ENCODE results near the gene BCAN. TPM values are rescaled to one million over a fixed set of nuclear protein-coding genes. Genes with fewer than 3 reads are reported as not detected.

Gene BCAN
- total and polyA plus RNA-seq, 5 donors: 0.20 to 0.29 (median 0.23) TPM; not detected in 2

DNA sequence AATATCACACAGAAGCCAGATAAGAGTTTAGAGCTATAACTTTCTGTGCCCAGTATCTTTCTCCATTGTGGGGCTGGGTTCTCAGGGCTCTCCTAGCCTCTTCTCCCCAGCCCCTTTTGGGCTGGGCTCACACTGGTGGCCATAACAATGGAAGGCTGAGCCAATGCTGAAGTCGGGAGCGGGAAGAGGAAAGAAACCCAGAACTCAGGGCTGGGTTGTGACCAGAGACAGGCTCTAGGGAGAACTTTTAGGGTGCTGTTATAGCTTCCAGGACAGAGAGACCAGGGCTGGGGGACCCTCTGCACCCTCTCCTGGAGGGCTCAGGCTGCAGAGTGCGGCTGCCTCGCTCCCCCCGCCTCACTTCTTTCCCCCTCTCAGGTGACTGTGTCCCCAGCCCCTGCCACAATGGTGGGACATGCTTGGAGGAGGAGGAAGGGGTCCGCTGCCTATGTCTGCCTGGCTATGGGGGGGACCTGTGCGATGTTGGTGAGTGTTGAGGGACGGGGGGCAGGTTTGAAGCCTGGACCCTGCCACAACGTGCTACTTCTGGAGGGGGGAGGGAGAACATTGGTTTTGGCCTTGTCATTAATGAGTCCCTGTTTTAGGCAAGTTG, 14.1 kb downstream of the BCAN start:
- Histone ChIP-seq H3K4me3 (ENCODE audit: low read length) (no peak overlapping the region), H3K27me3 (ENCODE audit: control insufficient read depth, insufficient read depth) (no peaks in the 10 kb centered on the region), H3K4me1 (ENCODE audit: control insufficient read depth, insufficient read depth, low read length) (peaks cover 11% of the 10 kb centered on the region), H3K9me3 (ENCODE audit: control insufficient read depth, low read length) (no peaks in the 10 kb centered on the region), H3K27ac (ENCODE audit: low read length) (no peak overlapping the region)
- DNase-seq (peak in 1 of 3 donors; percentile 32), ATAC-seq (no peak)
- WGBS: 58% methylated on average over 9 of the region's 9 CpGs
- intact Hi-C loops (cut with DNase I): loop anchor here in 3 of 4 donors (2.0 to 10.0 kb wide), 4 partner anchors 29 to 271 kb away; no protein-coding TSS in a partner anchor

DNA sequence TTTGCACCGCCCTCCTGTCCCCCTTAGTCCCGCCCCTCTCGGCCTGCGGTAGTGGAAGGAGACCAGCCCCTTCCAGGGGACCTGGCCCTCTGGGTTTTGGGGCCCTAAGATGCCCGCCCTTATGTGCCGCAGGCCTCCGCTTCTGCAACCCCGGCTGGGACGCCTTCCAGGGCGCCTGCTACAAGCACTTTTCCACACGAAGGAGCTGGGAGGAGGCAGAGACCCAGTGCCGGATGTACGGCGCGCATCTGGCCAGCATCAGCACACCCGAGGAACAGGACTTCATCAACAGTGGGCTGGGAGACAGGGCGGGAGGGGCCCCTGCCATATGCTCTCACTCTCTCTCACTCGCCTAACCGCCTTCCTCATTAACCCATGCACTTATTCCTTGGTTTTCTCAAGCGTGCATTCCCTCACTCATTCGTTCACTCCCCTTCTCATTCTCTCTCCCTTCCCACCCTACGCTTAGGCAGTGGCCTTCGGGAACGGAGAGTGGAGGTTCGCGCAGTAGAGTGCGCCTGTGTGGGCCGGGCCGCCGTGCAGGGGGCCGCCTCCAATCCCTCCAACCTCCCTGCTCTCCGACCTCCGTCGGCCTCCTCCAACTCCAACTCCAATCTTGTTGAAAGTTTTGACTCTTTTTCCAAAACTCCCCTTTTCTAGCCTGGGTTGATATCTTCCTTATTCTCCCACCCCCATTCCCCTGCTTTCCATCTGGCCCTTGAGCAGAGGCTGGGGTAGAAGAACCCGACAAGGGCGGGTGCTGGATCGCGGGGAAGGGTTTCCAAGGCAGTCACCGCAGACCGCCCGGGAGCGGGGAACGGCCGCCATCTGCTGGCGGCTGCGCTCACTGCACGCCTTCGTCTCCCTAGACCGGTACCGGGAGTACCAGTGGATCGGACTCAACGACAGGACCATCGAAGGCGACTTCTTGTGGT, 15.2 kb downstream of the BCAN start:
- peak overlapping the region; percentile 0 for H3K4me3 ChIP-seq (ENCODE audit: low read length)
- DNase-seq: peak; percentile 78 to 92 (median 92)
- H3K4me1 ChIP-seq (ENCODE audit: control insufficient read depth, insufficient read depth, low read length): peaks cover 21% of the 10 kb centered on the region
- WGBS: 1% methylated on average over 54 of the region's 54 CpGs
- no peaks in the 10 kb centered on the region for H3K9me3 ChIP-seq (ENCODE audit: control insufficient read depth, low read length)
- H3K27me3 ChIP-seq (ENCODE audit: control insufficient read depth, insufficient read depth): no peaks in the 10 kb centered on the region
- no peak overlapping the region for H3K27ac ChIP-seq (ENCODE audit: low read length)
- peak; percentile 34 to 42 for ATAC-seq
- intact Hi-C loops (cut with DNase I): loop anchor here in 3 of 4 donors (2.0 to 10.0 kb wide), 4 partner anchors 30 to 272 kb away; no protein-coding TSS in a partner anchor

DNA sequence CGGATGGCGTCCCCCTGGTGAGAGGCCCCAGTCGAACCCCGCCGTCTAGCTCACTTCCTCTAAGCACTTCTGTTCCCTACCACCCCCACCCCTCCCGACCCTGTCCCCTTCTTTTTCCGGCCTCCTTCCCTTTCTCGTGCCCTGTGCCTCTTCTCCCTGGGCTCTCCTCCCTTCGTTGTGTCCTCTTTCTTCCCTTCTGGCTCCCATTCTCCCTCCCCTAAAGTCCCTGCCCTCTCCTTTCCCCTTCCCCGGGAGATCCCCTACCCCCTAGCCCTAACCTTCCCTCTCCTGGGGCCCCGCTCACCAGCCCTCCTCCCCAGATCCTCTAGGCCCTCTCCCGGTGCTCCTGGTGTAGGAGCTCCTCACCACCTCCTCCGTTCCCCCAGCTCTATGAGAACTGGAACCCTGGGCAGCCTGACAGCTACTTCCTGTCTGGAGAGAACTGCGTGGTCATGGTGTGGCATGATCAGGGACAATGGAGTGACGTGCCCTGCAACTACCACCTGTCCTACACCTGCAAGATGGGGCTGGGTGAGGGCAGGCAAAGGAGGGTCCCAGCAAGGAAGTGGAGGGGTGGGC, 15.9 kb downstream of the BCAN start:
- Histone ChIP-seq H3K27ac (ENCODE audit: low read length) (no peak overlapping the region), H3K9me3 (ENCODE audit: control insufficient read depth, low read length) (no peaks in the 10 kb centered on the region), H3K4me1 (ENCODE audit: control insufficient read depth, insufficient read depth, low read length) (peaks cover 26% of the 10 kb centered on the region), H3K27me3 (ENCODE audit: control insufficient read depth, insufficient read depth) (no peaks in the 10 kb centered on the region), H3K4me3 (ENCODE audit: low read length) (no peak overlapping the region)
- DNase-seq: peak in 1 of 3 donors; percentile 58
- intact Hi-C loops (cut with DNase I): loop anchor here in 3 of 4 donors (2.0 to 10.0 kb wide), 4 partner anchors 31 to 273 kb away; no protein-coding TSS in a partner anchor
- no peak for ATAC-seq
- 17% methylated on average over 15 of the region's 15 CpGs for WGBS

DNA sequence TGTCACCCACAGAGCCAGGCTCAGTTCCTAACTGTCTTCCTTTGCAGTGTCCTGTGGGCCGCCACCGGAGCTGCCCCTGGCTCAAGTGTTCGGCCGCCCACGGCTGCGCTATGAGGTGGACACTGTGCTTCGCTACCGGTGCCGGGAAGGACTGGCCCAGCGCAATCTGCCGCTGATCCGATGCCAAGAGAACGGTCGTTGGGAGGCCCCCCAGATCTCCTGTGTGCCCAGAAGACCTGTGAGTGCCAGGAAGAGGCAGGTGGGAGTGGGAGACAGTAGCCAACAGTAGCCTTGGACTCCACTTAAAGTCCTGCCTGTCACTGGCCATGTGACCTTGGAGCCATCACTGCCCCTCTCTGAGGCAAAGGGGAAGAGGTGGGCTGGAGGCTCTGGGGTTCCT, 16.6 kb downstream of the BCAN start:
- 86% methylated on average over 14 of the region's 14 CpGs for WGBS
- Histone ChIP-seq H3K27ac (ENCODE audit: low read length) (no peak overlapping the region), H3K4me1 (ENCODE audit: control insufficient read depth, insufficient read depth, low read length) (peaks cover 31% of the 10 kb centered on the region), H3K27me3 (ENCODE audit: control insufficient read depth, insufficient read depth) (no peaks in the 10 kb centered on the region), H3K4me3 (ENCODE audit: low read length) (no peak overlapping the region), H3K9me3 (ENCODE audit: control insufficient read depth, low read length) (no peaks in the 10 kb centered on the region)
- intact Hi-C loops (cut with DNase I): loop anchor here in 2 of 4 donors (5.0 to 10.0 kb wide), 2 partner anchors 36 to 274 kb away; no protein-coding TSS in a partner anchor
- DNase-seq: peak in 2 of 3 donors; percentile 65 to 66
- ATAC-seq: no peak

DNA sequence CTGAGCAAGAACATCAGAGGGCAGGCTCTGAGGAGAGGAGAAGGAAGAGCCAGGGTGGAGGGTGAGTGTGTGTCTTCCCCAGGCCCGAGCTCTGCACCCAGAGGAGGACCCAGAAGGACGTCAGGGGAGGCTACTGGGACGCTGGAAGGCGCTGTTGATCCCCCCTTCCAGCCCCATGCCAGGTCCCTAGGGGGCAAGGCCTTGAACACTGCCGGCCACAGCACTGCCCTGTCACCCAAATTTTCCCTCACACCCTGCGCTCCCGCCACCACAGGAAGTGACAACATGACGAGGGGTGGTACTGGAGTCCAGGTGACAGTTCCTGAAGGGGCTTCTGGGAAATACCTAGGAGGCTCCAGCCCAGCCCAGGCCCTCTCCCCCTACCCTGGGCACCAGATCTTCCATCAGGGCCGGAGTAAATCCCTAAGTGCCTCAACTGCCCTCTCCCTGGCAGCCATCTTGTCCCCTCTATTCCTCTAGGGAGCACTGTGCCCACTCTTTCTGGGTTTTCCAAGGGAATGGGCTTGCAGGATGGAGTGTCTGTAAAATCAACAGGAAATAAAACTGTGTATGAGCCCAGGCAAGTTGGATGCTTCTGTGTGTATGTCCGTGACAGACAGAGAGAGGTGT, 17.1 kb downstream of the BCAN start:
- intact Hi-C loops (cut with DNase I): loop anchor here in 3 of 4 donors (1.0 to 10.0 kb wide), 3 partner anchors 19 to 274 kb away; no protein-coding TSS in a partner anchor
- peaks cover 36% of the 10 kb centered on the region for H3K4me1 ChIP-seq (ENCODE audit: control insufficient read depth, insufficient read depth, low read length)
- 71% methylated on average over 10 of the region's 10 CpGs for WGBS

DNA sequence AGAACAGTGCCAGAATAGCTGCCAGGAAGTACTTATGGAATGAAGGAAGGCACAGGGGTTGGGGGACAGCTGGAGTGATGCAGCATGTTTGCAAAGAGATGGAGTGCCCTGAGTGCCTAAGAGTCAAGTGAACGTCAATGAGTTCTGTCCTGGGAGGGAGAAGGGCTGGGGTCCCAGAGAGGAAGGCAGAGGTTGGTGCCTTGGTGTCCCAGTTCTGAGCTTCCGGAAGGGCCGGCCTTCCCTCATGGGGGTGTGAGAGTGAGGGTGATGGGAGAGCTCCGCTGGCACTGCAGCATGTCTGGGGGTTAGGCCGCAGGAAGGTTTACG, 17.7 kb downstream of the BCAN start:
- DNase-seq (no peak), ATAC-seq (no peak)
- intact Hi-C loops (cut with DNase I): loop anchor here in 3 of 4 donors (1.0 to 10.0 kb wide), 3 partner anchors 19 to 275 kb away; no protein-coding TSS in a partner anchor
- peaks cover 40% of the 10 kb centered on the region for H3K4me1 ChIP-seq (ENCODE audit: control insufficient read depth, insufficient read depth, low read length)
- H3K27me3 ChIP-seq (ENCODE audit: control insufficient read depth, insufficient read depth): no peaks in the 10 kb centered on the region
- WGBS: 16% methylated on average over 6 of the region's 6 CpGs
- no peaks in the 10 kb centered on the region for H3K9me3 ChIP-seq (ENCODE audit: control insufficient read depth, low read length)
- H3K4me3 ChIP-seq (ENCODE audit: low read length): no peak overlapping the region
- peak overlapping the region; percentile 27 for H3K27ac ChIP-seq (ENCODE audit: low read length)

More for the DNA sequence above, 17.1 kb downstream of the BCAN start:
- Histone ChIP-seq H3K9me3 (ENCODE audit: control insufficient read depth, low read length) (no peaks in the 10 kb centered on the region), H3K27me3 (ENCODE audit: control insufficient read depth, insufficient read depth) (no peaks in the 10 kb centered on the region), H3K27ac (ENCODE audit: low read length) (no peak overlapping the region), H3K4me3 (ENCODE audit: low read length) (no peak overlapping the region)
- DNase-seq (peak in 1 of 3 donors; percentile 43), ATAC-seq (no peak)

DNA sequence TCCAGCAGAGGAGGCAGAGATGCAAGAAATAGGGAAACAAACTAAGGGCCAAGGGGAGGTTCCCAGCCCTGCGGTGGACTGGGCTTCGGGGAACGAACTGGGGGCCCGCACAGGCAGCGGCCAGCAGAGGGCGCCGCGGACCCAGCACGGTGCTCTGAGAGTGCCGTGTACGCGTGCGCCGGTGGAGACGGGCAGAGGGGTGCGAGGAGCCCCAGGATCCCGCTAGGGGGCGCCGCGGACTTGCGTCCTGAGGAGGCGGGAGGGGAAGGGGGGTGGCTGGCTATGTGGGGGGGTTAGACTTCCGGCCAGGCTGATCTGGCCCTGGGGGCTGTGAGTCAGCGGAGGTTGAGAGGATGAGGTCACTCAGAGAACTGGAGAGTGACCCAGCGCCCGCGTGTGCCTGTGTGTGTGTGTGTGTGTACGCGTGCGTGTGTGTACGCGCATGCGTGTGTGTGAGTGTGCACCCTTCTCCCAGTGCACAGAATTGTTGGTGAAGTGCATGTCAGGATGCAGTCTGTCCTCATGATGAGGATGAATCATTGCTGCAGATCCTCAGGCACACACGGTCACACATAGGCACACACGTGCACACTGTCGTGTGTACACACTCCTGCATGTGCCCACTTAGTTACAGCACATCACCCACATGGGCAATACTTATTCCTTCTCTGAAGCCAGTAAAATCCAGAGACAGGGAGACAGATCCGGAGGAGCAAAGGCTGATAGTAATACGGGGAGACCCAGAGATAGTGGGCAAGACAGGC, 18.3 kb downstream of the BCAN start:
- H3K27ac ChIP-seq (ENCODE audit: low read length): peak overlapping the region; percentile 90
- ATAC-seq (peak; percentile 86 to 88), DNase-seq (peak; percentile 98 to 99 (median 98))
- H3K27me3 ChIP-seq (ENCODE audit: control insufficient read depth, insufficient read depth): no peaks in the 10 kb centered on the region
- WGBS: 6% methylated on average over 38 of the region's 38 CpGs
- peaks cover 43% of the 10 kb centered on the region for H3K4me1 ChIP-seq (ENCODE audit: control insufficient read depth, insufficient read depth, low read length)
- intact Hi-C loops (cut with DNase I): loop anchor here (1.0 to 10.0 kb wide), 4 partner anchors 17 to 275 kb away; partner anchors contain the start of gene NES (in 1 of the 4)
- H3K4me3 ChIP-seq (ENCODE audit: low read length): no peak overlapping the region
- no peaks in the 10 kb centered on the region for H3K9me3 ChIP-seq (ENCODE audit: control insufficient read depth, low read length)

DNA sequence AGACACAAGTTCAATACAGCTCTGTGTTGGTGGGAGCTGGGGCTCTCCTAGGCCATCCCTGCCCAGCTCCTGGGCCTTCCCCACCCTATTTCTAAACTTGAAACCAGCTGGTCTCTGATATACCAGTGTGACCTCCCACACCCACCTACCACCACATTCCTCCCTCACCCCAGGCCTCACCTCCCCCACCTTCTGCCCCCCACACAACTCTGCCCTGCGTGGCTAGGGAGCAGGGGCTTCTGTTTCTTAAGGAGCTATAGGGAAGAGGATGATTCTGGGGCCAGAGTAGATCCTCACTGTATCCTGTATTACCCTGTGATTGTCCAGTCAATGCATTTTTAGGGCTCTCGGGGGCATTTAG, 18.8 kb downstream of the BCAN start:
- intact Hi-C loops (cut with DNase I): loop anchor here in 2 of 4 donors (1.0 to 2.0 kb wide), 2 partner anchors 16 to 18 kb away; partner anchors contain the start of gene NES (in 1 of the 2)
- ATAC-seq (no peak), DNase-seq (peak in 1 of 3 donors; percentile 26)
- H3K4me3 ChIP-seq (ENCODE audit: low read length): peak overlapping the region; percentile 23
- H3K27me3 ChIP-seq (ENCODE audit: control insufficient read depth, insufficient read depth): no peaks in the 10 kb centered on the region
- 60% methylated on average over 2 of the region's 2 CpGs for WGBS
- H3K4me1 ChIP-seq (ENCODE audit: control insufficient read depth, insufficient read depth, low read length): peaks cover 45% of the 10 kb centered on the region
- H3K9me3 ChIP-seq (ENCODE audit: control insufficient read depth, low read length): no peaks in the 10 kb centered on the region
- H3K27ac ChIP-seq (ENCODE audit: low read length): peak overlapping the region; percentile 90

DNA sequence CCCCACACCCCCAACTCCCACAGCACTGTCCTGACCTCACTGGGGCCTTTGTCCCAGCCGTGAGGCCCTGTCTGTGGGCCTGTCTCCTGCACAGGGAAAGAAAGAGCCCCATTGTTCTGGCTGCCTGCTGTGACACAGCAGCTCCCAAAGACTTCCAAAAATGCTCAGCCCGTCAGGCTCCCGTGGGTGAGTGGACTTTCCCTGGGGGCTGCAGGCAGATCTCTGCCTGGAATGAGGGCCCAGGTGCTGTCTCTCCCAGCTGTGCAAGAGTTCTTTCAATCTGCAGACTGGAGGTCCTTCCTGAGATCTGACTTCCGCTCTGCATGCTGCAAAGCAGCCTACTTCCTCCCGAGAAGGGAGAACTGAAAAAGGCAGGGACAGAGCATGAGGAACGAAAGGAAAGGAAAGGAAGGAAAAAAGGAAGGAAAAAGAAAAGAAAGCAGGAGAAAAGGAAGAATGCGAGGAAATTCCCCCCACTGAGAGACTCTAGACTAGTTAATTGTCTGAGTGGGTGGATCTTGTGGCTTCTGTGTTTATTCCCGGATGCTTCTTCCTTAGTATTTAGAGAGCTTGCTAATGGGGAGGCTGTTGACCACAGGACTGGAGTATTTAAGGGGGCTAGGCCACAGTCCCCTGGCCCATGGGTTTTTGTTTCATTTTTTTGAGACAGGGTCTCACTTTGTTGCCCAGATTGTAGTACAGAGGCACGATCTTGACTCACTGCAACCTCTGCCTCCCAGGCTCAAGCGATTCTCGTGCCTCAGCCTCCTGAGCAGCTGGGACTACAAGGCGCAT, 20.3 kb downstream of the BCAN start:
- WGBS: 34% methylated on average over 12 of the region's 12 CpGs
- H3K27me3 ChIP-seq (ENCODE audit: control insufficient read depth, insufficient read depth): no peaks in the 10 kb centered on the region
- H3K9me3 ChIP-seq (ENCODE audit: control insufficient read depth, low read length): no peaks in the 10 kb centered on the region
- H3K4me1 ChIP-seq (ENCODE audit: control insufficient read depth, insufficient read depth, low read length): peaks cover 53% of the 10 kb centered on the region
- H3K27ac ChIP-seq (ENCODE audit: low read length): peak overlapping the region; percentile 90
- intact Hi-C loops (cut with DNase I): no loop called here
- DNase-seq (peak in 1 of 3 donors; percentile 63), ATAC-seq (no peak)
- H3K4me3 ChIP-seq (ENCODE audit: low read length): no peak overlapping the region
